IPS-NIHi7 (cell line): ENCODE results near the gene CFAP20DC.
"Not testable (repeated sequence)": the region's sequence is repeated elsewhere in the genome, so short reads cannot be mapped to it uniquely, and the experiment has no call there.

ENCODE experiments used
- DNase-seq: peaks from one replicate; pipeline ENCODE4 v3.0.0; 2012; ENCODE audit warnings: mixed read lengths; ENCODE audit errors: extremely low spot score

CFAP20DC gene

DNA sequence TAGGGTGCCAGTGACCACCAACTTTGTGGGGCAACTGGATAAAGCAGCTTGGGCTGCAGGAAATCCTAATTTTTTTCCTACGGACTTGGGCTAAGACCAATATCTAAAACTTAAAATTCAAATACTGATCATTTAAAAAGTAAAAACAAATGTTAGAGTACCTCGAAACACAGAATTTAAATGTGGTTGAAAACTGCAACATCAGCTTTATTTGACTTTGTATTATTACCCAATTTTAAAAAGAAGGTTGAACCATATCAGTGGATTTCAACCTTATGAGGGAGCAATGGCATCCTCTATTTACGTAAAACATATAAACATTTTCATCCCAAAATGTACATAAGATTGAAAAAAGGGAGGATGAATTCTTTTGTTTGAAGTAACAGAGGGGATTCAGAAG, 26.2 kb downstream of the CFAP20DC start:
- no peak for DNase-seq

DNA sequence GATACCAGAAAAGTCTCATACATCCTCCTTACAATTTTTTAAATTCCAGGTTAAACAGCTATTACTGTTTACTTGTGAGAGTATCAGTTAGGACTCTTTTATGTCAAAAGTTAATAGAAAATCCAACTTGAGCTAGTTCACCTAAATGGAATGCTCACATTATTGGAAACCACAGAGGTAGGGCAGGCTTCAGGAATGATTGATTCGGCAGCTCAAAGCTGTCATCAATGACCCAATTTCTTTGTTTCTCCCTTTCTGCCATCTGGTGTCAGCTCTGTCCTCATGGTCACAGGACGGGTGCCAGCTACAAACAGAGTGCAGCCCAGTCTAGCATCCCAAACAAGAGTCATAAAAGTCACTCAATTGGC, 32.2 kb downstream of the CFAP20DC start:
- DNase-seq, result no peak

DNA sequence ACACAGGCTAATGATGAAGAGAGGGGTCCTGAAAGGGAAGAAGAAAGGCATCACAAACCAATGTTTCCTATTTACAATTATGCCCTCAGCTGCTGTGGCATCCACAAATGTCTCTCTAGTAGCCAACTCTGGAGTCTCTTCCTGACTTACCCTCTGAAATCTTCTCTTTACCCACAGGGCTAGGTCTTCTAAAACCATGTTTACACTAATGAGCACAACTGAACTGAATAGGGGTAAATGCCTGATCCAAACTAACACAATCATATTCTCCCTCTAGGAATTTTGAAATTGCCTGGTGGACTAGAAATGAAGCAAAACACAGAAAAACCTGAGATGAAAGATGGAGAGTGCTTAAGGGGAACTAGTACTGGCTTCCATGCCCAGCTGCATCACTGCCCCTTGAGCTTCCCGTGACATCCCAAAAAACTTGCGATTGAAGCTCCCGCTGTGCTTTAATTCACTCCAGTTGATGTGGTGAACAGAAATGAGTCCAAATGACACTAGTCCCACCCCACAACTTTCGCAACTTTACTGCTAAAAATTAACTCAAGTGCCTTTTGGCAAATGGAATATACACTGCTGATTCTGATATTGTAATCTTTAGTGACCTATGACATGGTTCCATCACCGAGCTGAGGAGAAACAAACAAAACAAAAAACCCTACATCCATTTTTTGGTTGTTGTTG, 32.8 kb downstream of the CFAP20DC start:
- no peak for DNase-seq

DNA sequence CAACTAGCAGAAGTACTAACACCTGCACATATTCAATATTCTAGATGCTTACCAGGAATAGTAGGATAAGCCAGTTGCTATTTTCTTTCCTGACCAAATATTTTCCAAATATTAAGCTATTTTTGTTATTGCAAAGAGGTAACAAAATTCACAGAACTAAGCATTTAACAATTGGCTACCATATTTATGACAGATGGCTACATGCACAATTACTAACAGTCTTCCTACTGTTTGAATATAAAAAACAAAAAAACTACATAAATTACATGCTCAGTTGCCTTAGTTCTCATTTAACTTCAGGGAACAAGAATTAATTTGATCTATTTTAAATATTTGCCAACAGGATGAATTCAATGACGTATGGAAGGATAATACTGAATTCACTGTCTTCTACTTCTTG, 36.2 kb downstream of the CFAP20DC start:
- no peak for DNase-seq

GRCh38 chr3:59006634-59007517, 42.9 kb downstream of the CFAP20DC start:
- no peak for DNase-seq

GRCh38 chr3:59001675-59002074, 48.1 kb downstream of the CFAP20DC start:
- no peak for DNase-seq

DNA sequence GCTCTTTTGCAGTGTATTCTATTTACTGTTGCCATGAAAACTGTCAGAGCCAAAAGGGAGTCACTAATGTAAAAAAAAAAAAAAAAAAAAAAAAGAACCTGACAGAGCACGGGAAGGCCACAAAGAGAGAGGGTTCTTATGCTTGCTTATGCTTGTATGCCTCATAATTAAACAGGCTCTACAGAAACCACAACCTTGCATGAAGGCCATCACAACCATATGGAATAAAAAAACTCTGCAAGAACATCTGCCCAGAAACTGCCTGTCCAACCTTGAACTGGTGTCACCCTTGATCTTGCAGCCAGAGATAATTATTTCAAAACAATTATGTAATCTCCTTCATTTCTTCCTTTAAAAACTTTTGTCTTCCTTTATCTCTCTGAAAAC, 50.1 kb downstream of the CFAP20DC start:
- no peak for DNase-seq

DNA sequence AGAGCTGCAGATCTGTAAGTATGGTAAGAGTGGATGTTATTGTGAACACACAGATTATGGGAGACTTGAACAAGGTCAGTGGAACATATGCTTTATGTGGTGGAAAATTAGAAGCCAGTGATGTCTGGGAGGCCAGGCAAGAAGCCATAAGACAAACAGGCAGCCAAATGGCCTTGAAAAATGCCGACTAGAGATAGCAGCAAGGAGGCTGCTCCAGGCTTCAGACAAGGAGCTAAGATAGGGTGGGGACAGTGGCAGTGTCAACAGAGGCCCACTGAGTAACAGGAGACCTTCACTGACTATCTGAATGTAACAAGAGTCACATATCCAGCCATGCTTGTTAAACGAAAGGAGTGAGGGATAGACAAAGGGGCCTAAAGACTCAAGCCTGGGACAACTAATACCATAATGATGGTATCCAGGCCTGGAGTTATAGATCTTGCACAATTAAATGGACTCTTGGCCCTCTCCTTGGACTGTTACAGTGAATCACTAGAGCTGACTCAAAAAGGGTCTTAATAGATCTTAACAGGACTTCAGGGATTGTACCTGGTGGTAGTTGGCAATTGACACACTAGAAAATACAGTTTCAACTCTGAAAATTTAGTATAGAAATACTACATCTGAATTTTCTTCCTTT, 50.6 kb downstream of the CFAP20DC start:
- no peak for DNase-seq

DNA sequence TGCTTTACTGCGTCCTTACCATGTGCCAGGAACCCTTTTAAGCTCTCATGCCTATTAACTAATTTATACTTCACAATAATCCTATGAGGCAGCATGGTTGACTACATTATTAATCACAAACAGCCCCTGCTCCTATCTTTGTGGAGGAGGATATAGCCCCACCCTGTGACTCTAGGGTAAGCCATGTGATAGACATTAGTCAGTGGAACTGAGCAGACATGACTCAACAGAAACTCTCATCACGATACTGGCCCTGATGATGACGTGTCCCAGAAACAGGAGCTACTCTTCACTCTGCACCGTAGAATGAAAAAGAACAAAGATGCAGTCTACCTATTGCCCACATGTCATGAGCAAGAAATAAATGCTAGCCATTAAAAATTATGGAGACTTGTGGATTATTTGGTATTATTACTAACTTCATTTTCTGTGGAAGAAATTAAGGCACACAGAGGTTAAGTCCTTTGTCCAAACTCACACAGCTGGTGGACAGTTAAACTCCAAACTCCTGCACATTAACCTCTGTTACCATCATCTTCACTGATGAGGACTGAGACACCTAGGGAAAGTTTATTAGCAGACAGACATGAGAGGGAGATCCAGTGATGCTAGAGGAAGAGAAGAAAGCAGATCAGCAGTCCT, 51.2 kb downstream of the CFAP20DC start:
- DNase-seq, result peak; percentile 14

DNA sequence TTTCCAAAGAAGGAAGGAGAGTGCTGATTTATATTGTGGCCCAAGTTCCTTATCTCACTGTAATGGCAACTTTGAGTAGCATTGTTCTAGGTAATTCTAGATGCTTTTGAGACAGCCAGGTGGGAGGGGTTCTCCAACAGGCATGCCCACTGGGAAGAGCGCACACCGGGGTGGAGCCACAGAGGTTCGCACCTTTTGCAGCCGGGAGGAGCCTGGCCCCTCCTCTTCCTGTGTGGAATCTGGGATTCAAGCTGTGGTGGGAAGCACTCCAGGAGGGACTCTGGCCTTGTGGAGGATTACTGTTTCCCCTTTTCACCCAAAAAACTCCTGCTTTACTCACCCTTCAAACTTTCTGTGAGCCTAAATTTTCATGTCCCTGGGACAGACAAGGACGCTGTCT, 53.1 kb downstream of the CFAP20DC start:
- DNase-seq, result no peak

- DNase-seq, result peak; percentile 71
These were observed 55.0 kb downstream of the CFAP20DC start for GRCh38 chr3:58994746-58995330.

- DNase-seq, result no peak
These were observed 56.3 kb downstream of the CFAP20DC start for GRCh38 chr3:58993547-58993946.

DNA sequence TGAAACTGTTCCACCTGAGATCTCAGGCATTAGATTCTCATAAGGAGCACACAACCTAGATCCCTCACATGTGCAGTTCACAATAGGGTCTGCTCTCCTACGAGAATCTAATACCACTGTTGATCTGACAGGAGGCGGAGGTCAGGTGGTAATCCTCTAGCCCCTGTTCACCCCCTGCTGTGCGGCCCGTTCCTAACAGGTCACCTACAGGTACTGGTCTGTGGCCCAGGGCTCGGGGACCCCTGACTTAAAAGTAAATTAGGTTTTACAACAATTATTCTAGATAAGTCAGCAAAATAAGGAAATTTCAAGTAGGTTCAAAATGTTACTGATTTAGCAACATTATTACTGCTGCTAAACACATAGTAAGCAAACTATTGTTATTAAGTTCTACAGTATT, 58.2 kb downstream of the CFAP20DC start:
- no peak for DNase-seq

DNA sequence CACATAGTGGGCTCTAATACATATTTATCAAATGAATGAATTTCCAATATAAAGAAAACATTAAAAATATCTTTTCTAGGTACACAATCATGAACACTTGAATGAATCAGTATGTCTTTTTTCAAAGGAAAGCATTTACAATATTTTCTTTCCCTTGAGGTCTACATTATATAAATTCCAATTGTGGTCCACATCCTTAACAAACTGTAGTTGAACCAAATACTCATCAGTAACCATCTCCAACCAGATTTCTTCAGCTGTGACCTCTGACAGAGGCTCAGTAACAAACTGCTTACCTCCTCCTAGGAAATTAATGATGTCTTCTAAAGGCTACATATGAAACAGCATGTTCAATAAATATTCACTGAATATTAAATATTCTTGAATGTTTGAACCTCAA, 58.8 kb downstream of the CFAP20DC start:
- DNase-seq, result no peak

- no peak for DNase-seq
These were observed 59.9 kb downstream of the CFAP20DC start for GRCh38 chr3:58989955-58990354.

GRCh38 chr3:58989163-58989562, 60.7 kb downstream of the CFAP20DC start:
- DNase-seq, result no peak

DNA sequence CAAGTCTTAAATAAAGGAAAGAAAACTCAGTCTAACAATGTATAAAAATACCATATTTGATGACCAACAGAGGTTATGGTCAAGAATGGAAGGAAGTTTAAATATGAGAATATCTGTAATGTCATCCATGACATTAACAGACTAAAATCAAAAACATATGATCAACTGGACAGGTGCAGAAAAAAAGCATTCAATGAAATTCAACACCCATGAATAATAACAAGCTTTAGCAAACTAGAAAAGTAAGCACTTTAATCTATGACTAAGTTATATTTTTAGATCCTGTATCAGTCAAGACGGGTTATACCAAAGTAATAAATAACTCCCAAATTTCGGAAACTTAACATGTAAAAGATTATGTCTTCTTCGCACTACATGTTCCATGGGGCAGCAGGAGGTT, 61.8 kb downstream of the CFAP20DC start:
- DNase-seq, result no peak

- DNase-seq, result no peak
These were observed 63.2 kb downstream of the CFAP20DC start for GRCh38 chr3:58986654-58987053.

DNA sequence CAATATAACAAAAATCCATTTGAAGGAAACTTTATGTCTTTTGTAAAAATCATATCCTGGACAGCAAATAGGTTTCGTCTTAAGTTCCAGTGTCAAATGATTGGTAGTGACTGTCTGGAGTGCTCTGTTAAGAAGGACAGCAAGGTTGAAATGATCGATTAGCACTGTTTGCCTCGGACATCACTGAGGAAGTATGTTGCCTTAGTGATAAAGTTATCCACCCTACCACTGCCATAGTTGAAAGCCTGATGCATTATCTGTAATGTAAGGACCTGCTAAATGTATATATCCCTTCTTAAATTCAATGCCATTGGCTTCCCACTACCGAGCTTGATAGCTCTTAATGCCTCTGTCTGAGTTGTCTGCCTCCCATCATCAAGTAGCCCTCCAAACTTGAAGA, 70.0 kb downstream of the CFAP20DC start:
- no peak for DNase-seq

- DNase-seq, result no peak
These were observed 76.0 kb downstream of the CFAP20DC start for GRCh38 chr3:58973796-58974195.

DNA sequence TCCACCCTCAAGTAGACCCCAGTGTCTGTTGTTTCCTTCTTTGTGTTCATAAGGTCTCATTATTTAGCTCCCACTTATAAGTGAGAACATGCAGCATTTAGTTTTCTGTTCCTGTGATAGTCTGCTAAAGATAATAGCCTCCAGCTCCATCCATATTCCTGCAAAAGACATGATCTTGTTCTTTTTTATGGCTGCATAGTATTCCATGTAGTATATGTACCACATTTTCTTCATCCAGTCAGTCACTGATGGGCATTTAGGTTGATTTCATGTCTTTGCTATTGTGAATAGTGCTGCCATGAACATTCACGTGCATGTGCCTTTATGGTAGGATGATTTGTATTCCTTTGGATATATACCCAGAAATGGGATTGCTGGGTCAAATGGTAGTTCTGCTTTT, 82.0 kb downstream of the CFAP20DC start:
- DNase-seq, result not testable (repeated sequence)

DNA sequence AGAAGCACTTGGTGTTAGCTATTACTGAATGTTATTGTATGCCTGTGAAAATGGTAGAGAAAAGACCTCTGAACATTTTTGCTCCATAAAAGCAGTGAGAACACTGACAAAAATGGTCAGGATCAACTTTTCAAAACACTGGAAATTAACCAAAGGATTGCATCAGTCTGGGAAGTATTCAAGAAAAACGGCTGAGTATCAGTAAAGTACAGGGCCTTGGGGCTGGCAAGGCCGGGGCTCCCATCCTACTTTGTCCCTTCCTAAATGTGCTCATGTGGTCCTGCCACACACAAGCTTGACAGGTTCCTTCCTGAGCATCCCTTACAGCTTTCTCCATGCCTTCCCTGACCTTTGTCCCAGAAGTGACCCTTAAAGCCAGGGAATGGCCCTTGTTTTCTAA, 84.0 kb downstream of the CFAP20DC start:
- no peak for DNase-seq
